ENCODE measurements around the gene ZNF26. TPM values are rescaled to one million over a fixed set of nuclear protein-coding genes. Genes with fewer than 3 reads are reported as not detected.

The ZNF26 gene
- total and polyA plus RNA-seq, 10 of the 15 experiments (the other 5 are each of a cell fraction or from before 2014, with no cell fraction given): 1.00 to 17.1 (median 10.5) TPM

- no peak for TF ChIP-seq CEBPB (IDR thresholded peaks at IDR 0.05; ENCODE audit: borderline replicate concordance in 1 of 2, low read depth in 2 of 2, low read length in 2 of 2)
- TF ChIP-seq BRCA1 (IDR thresholded peaks at IDR 0.05; ENCODE audit: low read depth, low read length): no peak
- TF ChIP-seq BMI1 (IDR thresholded peaks at IDR 0.05; ENCODE audit: borderline replicate concordance): no peak
- no peak for TF ChIP-seq NKRF (conservative IDR thresholded peaks at IDR 0.05)
- no peak for TF ChIP-seq CBX5 (IDR thresholded peaks at IDR 0.05; ENCODE audit: low read depth)
- no peak for TF ChIP-seq CHD1 (IDR thresholded peaks at IDR 0.05; ENCODE audit: low read depth, low read length)
Observed at GRCh38 chr12:132954471-132955048, 31.6 kb upstream of the ZNF26 start (continued).

- ChIA-PET RAD21 (ENCODE audit: unreplicated experiment) (interaction anchor here (0.6 to 1.2 kb wide), 3 partner anchors 32 to 125 kb away, joined by 3 read pairs; no protein-coding TSS in a partner anchor), POLR2A (interaction anchor here (1.4 to 1.6 kb wide), 2 partner anchors 31 to 226 kb away, joined by 4 read pairs; partner anchors contain the start of genes ZNF26 and ZNF268), CTCF (no interaction called here), SMC1A (ENCODE audit: uncharacterized antibody, unreplicated experiment) (no interaction called here)
- Histone ChIP-seq H3K9ac (ENCODE audit: control insufficient read depth, insufficient read depth, low read length) (peak overlapping the region; percentile 71), H3K4me1 (ENCODE audit: control insufficient read depth, insufficient read depth, low read length) (no peaks in the 10 kb centered on the region; the same call in 1 of the 2 replicates), H3K27ac (ENCODE audit: control insufficient read depth, insufficient read depth) (peak overlapping the region; percentile 17), H3K27me3 (replicated peaks in 1 of 2; ENCODE audit: control insufficient read depth in 2 of 2, insufficient read depth in 2 of 2, low read length in 1 of 2) (no peaks in the 10 kb centered on the region), H3K9me3 (replicated peaks; ENCODE audit: control insufficient read depth, insufficient read depth, low read length) (peaks cover 23% of the 10 kb centered on the region), H3K36me3 (ENCODE audit: control insufficient read depth in 2 of 2, insufficient read depth in 2 of 2, low read length in 1 of 2) (no peaks in the 10 kb centered on the region), H3K4me2 (ENCODE audit: control insufficient read depth, insufficient read depth) (peak overlapping the region; percentile 89), H3K4me3 (peak overlapping the region; percentile 86), H3K79me2 (ENCODE audit: control insufficient read depth, insufficient read depth, low read length) (peaks cover 5% of the 10 kb centered on the region), H2AFZ (ENCODE audit: control insufficient read depth, low read depth, low read length) (peak overlapping the region; percentile 75), H4K20me1 (ENCODE audit: control insufficient read depth, insufficient read depth) (no peaks in the 10 kb centered on the region)
- TSS peak; percentile 86 for BruUV-seq (replicated peaks)
- intact Hi-C loops (cut with micrococcal nuclease; ENCODE audit: unreplicated experiment): loop anchor here (1.0 to 2.0 kb wide), 3 partner anchors 29 to 125 kb away; partner anchors contain the start of genes ZNF140 and ZNF84
- 51% methylated on average over 31 of the region's 39 CpGs for WGBS (ENCODE audit: insufficient coverage, insufficient replicate concordance, low lambda C conversion rate, missing lambda C conversion rate)
- in situ Hi-C loops (cut with MboI): no loop called here
- no peak for DNase-seq (ENCODE audit: low read depth, low spot score)
- ATAC-seq: peak; percentile 78
- FAIRE-seq: no peak
- TF ChIP-seq EGR1 (IDR thresholded peaks at IDR 0.05; ENCODE audit: borderline replicate concordance in 1 of 2, low read depth in 2 of 2, low read length in 2 of 2) (no peak), NR2C1 (IDR thresholded peaks at IDR 0.05) (no peak), ZNF274 (IDR thresholded peaks at IDR 0.05; ENCODE audit: insufficient read depth, insufficient read length) (no peak), STAT1 (conservative IDR thresholded peaks at IDR 0.05) (no peak), E2F4 (IDR thresholded peaks at IDR 0.05; ENCODE audit: low read depth, low read length) (no peak), ZBTB40 (IDR thresholded peaks at IDR 0.05; ENCODE audit: borderline replicate concordance) (peak; percentile 41), NBN (IDR thresholded peaks at IDR 0.05) (no peak), CBFB (IDR thresholded peaks at IDR 0.05; ENCODE audit: low read depth) (no peak)
Observed at GRCh38 chr12:132955094-132956010, 30.8 kb upstream of the ZNF26 start.
